GM18861 (cell line): Measurements from ENCODE around the gene RHEX.
"Not testable (repeated sequence)": the region's sequence is repeated elsewhere in the genome, so short reads cannot be mapped to it uniquely, and the experiment has no call there.

Experiments used
- ATAC-seq: cut with Tn5 transposase; IDR thresholded peaks from one replicate; pipeline ENCODE4 v1.9.1; 2021; ENCODE audit not compliant: unreplicated experiment

RHEX gene, protein sequence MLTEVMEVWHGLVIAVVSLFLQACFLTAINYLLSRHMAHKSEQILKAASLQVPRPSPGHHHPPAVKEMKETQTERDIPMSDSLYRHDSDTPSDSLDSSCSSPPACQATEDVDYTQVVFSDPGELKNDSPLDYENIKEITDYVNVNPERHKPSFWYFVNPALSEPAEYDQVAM

DNA sequence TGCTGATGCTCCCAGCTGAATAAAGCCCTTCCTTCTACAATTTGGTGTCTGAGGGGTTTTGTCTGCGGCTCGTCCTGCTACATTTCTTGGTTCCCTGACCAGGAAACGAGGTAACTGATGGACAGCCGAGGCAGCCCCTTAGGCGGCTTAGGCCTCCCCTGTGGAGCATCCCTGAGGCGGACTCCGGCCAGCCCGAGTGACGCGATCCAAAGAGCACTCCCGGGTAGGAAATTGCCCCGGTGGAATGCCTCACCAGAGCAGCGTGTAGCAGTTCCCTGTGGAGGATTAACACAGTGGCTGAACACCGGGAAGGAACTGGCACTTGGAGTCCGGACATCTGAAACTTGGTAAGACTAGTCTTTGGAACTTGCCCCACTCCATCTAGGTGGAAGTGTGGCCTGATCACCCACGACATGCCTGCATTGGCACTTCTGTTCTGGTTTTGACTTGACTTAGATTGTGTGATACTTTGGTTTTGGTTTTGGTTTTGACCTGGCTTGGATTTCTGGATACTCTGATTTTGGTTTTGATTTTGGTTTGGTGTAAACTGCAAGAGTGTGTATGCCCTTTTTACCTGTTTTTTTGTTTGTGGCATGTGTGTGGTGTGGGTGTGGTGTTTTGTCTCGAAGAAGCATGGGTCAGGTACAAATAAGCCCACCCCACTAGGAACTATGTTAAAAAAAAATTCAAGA lies at the start of gene RHEX:
Gene RHEX (plus strand): TSS at position 255 of the 692 bp plus-strand sequence. CDS start 44,656 bp downstream, outside the sequence.
- not testable (repeated sequence) for ATAC-seq

DNA sequence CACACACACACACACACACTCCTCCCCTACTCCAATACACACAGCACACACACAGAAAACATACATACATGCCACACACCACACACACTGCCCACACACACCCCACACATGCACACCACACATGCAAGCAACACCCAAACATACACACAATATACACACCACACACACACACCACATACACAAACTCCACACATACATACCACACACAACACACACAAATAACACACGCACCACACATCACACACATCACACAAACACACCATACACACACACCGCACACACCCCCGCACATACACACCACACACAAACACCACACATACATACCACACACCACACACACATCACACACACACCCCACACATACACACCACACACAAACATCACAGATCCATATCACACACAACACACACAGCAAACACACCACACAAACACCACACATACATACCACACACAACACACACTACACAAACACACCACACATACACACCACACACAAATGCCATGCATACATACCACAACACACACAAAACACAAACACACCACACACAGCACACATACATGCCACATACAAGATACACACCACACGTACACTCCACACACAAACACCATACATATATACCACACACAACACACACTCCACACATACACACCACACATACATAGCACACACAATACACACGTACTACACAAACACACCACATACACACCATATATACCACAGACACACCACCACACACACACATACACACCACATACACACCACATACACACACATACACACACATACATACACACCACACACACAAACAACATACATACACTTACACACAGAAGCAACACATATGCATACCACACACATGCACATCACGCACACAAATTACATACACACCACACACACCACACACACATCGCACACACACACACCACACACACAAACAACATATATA lies 48.8 kb upstream of the RHEX start:
- ATAC-seq, result no peak

DNA sequence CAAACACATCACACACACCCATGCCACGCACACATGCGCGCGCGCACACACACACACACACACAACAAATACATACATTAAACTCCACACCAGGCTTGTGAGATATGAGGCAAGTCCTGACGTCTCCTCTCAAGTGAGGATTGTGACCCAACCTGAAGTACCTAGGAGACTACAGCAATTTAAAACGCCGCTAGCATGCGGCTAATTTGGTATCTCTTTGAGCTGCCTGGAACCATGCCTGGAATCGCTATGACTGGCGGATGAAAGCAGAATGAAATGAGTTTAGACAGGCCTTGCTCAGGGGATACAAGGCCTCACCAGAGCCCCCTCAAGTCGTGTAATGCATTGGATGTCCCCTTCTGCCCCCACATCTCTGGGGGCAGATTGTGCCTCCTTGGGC lies 48.1 kb upstream of the RHEX start:
- ATAC-seq, result no peak

GRCh38 chr1:206005234-206005633 lies 47.7 kb upstream of the RHEX start:
- ATAC-seq, result no peak

DNA sequence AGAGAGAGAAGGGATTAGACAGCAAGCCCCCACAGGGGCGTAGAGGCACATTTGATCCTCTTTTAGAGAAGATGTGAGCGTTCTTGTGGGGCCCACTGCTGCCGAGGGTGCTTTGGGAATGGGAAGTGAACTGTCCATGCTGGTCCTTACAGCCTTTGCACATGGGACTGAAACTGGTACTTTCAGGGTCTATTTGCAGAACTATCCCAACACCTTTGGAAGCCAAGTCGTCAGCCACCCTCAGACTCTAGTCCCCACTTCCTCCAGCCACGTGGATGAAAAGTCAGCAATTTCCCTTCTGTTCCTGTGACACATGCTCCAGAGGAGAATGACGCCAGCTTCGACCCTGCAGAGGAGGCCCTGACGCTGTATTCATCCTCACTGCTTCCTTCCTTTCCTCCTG lies 47.2 kb upstream of the RHEX start:
- no peak for ATAC-seq

DNA sequence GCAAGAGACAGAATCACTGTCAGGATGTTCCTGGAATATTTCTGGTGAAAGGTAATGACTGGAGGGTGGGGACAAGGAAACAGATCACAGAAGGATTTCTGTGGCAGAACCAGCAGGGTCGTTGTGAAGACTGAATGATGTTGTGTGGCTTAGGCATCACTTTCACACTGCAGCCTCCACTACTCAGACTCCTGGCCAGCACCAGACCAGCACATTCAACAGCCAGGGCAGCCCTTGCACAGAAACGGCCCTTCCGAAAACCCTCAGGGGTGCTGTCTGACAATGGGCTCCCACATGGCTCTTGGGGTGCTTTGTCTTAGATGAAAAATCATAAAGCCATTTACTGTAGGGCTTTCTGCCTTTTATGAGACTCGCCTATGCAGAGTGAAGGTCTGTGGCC lies 46.0 kb upstream of the RHEX start:
- no peak for ATAC-seq

DNA sequence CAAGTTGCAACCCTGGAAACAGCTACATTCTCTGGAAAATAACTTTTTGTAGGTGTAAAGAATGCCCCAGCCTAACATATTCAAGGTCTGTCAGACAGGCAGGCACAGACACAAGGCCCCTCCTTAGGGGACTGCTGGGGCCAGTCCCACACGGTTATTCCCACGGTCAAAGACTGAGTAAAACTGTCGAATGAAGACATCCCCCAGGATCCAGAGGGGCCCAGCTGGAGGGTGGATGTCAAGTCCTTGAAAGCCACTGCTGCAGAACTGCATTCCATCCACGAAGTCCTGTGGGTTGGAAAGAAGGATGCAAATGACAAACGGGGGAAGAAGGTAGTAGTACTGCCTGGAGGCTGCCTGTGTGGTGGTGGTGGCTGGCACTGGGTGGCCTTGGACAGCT lies 42.9 kb upstream of the RHEX start:
- no peak for ATAC-seq

GRCh38 chr1:206011057-206011456 lies 41.9 kb upstream of the RHEX start:
- ATAC-seq, result no peak

GRCh38 chr1:206012086-206012859 lies 40.7 kb upstream of the RHEX start:
- ATAC-seq, result peak; percentile 96

GRCh38 chr1:206013026-206013795 lies 39.8 kb upstream of the RHEX start:
- ATAC-seq, result no peak

- no peak for ATAC-seq
Observed at GRCh38 chr1:206014601-206015000, 38.4 kb upstream of the RHEX start.

DNA sequence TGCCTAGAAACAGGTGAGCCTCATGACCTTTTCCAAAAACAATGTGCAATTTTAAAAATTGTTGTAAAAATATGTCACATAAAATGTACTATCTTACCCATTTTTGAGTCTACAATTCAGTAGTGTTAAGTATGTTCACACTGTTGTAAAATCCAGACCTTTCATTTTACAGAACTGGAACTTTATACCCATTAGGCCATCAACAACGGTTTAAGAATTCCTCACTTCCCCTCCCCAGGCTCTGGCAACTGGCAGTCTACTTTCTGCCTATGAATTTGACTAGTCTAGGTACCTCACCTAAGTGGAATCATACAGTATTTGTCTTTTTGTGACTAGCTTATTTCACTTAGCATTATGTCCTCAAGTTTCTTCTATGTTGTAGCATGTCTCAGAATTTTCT lies 37.9 kb upstream of the RHEX start:
- ATAC-seq, result no peak

- ATAC-seq, result no peak
Observed at GRCh38 chr1:206020393-206021007, 32.5 kb upstream of the RHEX start.

- ATAC-seq, result no peak
Observed at GRCh38 chr1:206021008-206021625, 31.9 kb upstream of the RHEX start.

DNA sequence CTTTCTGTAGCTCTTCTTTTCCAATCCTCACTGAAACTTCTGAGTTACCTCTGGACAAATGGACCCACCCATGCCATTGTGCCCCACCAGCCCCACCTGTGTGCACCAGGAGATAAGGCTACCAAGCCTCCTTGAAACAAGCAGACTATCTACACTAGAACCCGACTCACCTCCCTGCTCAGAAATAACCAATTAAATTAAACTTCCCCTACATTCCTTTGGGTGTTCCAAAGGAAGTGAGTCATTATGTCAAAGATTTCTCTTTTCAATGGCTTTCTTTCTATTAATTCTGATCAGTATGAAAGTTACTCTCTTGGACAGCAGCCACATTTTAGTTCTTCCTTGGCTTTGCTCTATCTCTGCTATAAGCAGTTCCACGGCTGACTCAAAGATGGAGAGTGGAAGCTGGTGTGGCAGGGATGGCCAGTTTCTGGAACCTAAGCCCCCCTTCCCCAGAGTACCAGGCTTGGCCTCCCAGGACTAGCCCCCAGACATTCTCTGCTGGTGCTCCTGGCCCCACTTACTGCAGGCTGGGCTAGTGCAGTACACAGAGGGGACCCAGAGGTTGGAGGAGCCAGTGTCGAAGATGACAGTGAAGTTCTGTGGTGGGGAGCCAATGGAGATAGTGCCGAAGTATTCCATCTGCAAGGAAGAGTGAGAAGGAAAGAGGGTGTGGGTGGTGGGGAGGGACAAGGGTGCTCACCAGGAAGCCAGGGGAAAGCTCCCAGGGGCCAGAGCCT lies 31.2 kb upstream of the RHEX start:
- ATAC-seq, result no peak

DNA sequence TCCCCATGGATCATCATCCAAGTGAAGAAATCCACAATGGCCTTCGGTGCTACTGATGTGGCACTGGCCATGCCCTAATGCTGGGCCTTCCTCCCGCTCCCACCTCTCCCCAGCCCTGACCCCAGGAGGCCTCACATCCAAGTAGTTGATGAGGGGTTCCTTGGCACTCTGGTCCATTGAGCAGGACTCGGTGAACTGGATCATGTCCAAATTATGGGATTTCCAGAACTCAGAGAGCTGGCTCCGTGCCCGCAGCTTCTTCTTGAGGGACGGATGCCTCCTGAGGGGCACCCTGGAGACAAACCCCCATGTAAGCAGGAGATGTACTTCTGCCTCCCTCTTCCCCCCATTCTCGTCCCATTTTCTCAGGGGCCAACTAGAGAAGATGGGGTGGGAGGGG lies 30.2 kb upstream of the RHEX start:
- ATAC-seq, result no peak

- no peak for ATAC-seq
Observed at GRCh38 chr1:206023695-206024094, 29.3 kb upstream of the RHEX start, which contains the start of gene CTSE. Gene CTSE (minus strand): TSS chr1:206023895. CDS start chr1:206023791, 104 bp downstream.

GRCh38 chr1:206025283-206025820 lies 27.6 kb upstream of the RHEX start:
- ATAC-seq, result no peak
